Adipocyte (in vitro differentiated cells): ENCODE measurements around the gene CTSO.
"Not testable (repeated sequence)": the region's sequence is repeated elsewhere in the genome, so short reads cannot be mapped to it uniquely, and the experiment has no call there.

Experiments
- DNase-seq: peaks from one replicate; pipeline ENCODE4 v3.0.0-alpha.2; 2015; ENCODE audit warnings: low read depth
- H3K27me3 ChIP-seq: replicated peaks from 2 replicates; pipeline ENCODE4 v1.7.0; 2013; ENCODE audit warnings: mild to moderate bottlenecking, low read length, moderate library complexity; ENCODE audit not compliant: control insufficient read depth, insufficient read depth
- H3K36me3 ChIP-seq: 2 replicates; pipeline ENCODE4 v1.7.0; 2013; ENCODE audit warnings: low read length, mild to moderate bottlenecking, moderate library complexity; ENCODE audit not compliant: control insufficient read depth, insufficient read depth, severe bottlenecking
- H3K4me1 ChIP-seq: 2 replicates; pipeline ENCODE4 v1.7.0; 2013; ENCODE audit warnings: mild to moderate bottlenecking, low read length, moderate library complexity; ENCODE audit not compliant: control insufficient read depth, insufficient read depth
- H3K4me3 ChIP-seq: 2 replicates; pipeline ENCODE4 v1.7.0; 2013; ENCODE audit warnings: mild to moderate bottlenecking, low read length, moderate library complexity
- H3K9ac ChIP-seq: 2 replicates; pipeline ENCODE4 v1.7.0; 2013; ENCODE audit warnings: mild to moderate bottlenecking, low read length, moderate library complexity
- H3K9me3 ChIP-seq: 2 replicates; pipeline ENCODE4 v1.7.0; 2013; ENCODE audit warnings: mild to moderate bottlenecking, low read length, moderate library complexity; ENCODE audit not compliant: control insufficient read depth

Gene CTSO

GRCh38 chr4:155954118-155954685 lies 536 bp upstream of the CTSO start:
- Histone ChIP-seq H3K9me3 (no peaks in the 10 kb centered on the region), H3K9ac (peak overlapping the region; percentile 100), H3K36me3 (no peaks in the 10 kb centered on the region), H3K4me3 (peak overlapping the region; percentile 98), H3K4me1 (peaks cover 8% of the 10 kb centered on the region), H3K27me3 (no peaks in the 10 kb centered on the region)
- DNase-seq = no peak

- no peaks in the 10 kb centered on the region for H3K27me3 ChIP-seq
- peak; percentile 70 for DNase-seq
- no peaks in the 10 kb centered on the region for H3K9me3 ChIP-seq
- no peaks in the 10 kb centered on the region for H3K36me3 ChIP-seq
- H3K9ac ChIP-seq = peak overlapping the region; percentile 100
- peaks cover 8% of the 10 kb centered on the region for H3K4me1 ChIP-seq
- H3K4me3 ChIP-seq = peak overlapping the region; percentile 98
These were observed 1.2 kb downstream of the CTSO start for GRCh38 chr4:155952501-155952901.

- H3K4me3 ChIP-seq = no peak overlapping the region
- DNase-seq = no peak
- no peaks in the 10 kb centered on the region for H3K36me3 ChIP-seq
- H3K9me3 ChIP-seq = no peaks in the 10 kb centered on the region
- H3K4me1 ChIP-seq = peaks cover 8% of the 10 kb centered on the region
- H3K9ac ChIP-seq = no peak overlapping the region
- H3K27me3 ChIP-seq = no peaks in the 10 kb centered on the region
These were observed 3.2 kb downstream of the CTSO start for GRCh38 chr4:155950461-155950860.

GRCh38 chr4:155948541-155948940 lies 5.1 kb downstream of the CTSO start:
- Histone ChIP-seq H3K4me3 (no peak overlapping the region), H3K36me3 (no peaks in the 10 kb centered on the region), H3K4me1 (peaks cover 4% of the 10 kb centered on the region), H3K9me3 (no peaks in the 10 kb centered on the region), H3K27me3 (no peaks in the 10 kb centered on the region), H3K9ac (no peak overlapping the region)
- no peak for DNase-seq

GRCh38 chr4:155946486-155946885 lies 7.2 kb downstream of the CTSO start:
- Histone ChIP-seq H3K36me3 (peaks cover 5% of the 10 kb centered on the region), H3K27me3 (no peaks in the 10 kb centered on the region), H3K9ac (no peak overlapping the region), H3K9me3 (no peaks in the 10 kb centered on the region), H3K4me3 (no peak overlapping the region), H3K4me1 (no peaks in the 10 kb centered on the region)
- no peak for DNase-seq

GRCh38 chr4:155944516-155944915 lies 9.2 kb downstream of the CTSO start:
- DNase-seq = no peak
- Histone ChIP-seq H3K9me3 (no peaks in the 10 kb centered on the region), H3K36me3 (peaks cover 16% of the 10 kb centered on the region), H3K9ac (no peak overlapping the region), H3K4me1 (no peaks in the 10 kb centered on the region), H3K4me3 (no peak overlapping the region), H3K27me3 (no peaks in the 10 kb centered on the region)

- Histone ChIP-seq H3K27me3 (no peaks in the 10 kb centered on the region), H3K4me1 (no peaks in the 10 kb centered on the region), H3K9ac (no peak overlapping the region), H3K36me3 (peaks cover 21% of the 10 kb centered on the region), H3K9me3 (no peaks in the 10 kb centered on the region), H3K4me3 (no peak overlapping the region)
- DNase-seq = no peak
These were observed 9.9 kb downstream of the CTSO start for GRCh38 chr4:155943605-155944291.

- H3K9ac ChIP-seq = no peak overlapping the region
- H3K27me3 ChIP-seq = no peaks in the 10 kb centered on the region
- no peak overlapping the region for H3K4me3 ChIP-seq
- DNase-seq = no peak
- peaks cover 26% of the 10 kb centered on the region for H3K36me3 ChIP-seq
- no peaks in the 10 kb centered on the region for H3K9me3 ChIP-seq
- no peaks in the 10 kb centered on the region for H3K4me1 ChIP-seq
These were observed 11.8 kb downstream of the CTSO start for GRCh38 chr4:155941820-155942219.

GRCh38 chr4:155941085-155941790 lies 12.4 kb downstream of the CTSO start:
- Histone ChIP-seq H3K9ac (no peak overlapping the region), H3K4me1 (no peaks in the 10 kb centered on the region), H3K36me3 (peaks cover 26% of the 10 kb centered on the region), H3K9me3 (no peaks in the 10 kb centered on the region), H3K27me3 (no peaks in the 10 kb centered on the region), H3K4me3 (no peak overlapping the region)
- DNase-seq = no peak

- DNase-seq = no peak
- Histone ChIP-seq H3K9ac (no peak overlapping the region), H3K9me3 (no peaks in the 10 kb centered on the region), H3K27me3 (no peaks in the 10 kb centered on the region), H3K4me3 (no peak overlapping the region), H3K4me1 (no peaks in the 10 kb centered on the region), H3K36me3 (peaks cover 17% of the 10 kb centered on the region)
These were observed 18.2 kb downstream of the CTSO start for GRCh38 chr4:155935389-155935986.

- not testable (repeated sequence) for H3K9me3 ChIP-seq, H3K4me1 ChIP-seq, H3K9ac ChIP-seq, DNase-seq, H3K27me3 ChIP-seq, H3K4me3 ChIP-seq
- peaks cover 14% of the 10 kb centered on the region for H3K36me3 ChIP-seq
These were observed 19.0 kb downstream of the CTSO start for GRCh38 chr4:155934634-155935033.
